ENCODE measurements around the gene LSM11.
"Not testable (repeated sequence)": the region's sequence is repeated elsewhere in the genome, so short reads cannot be mapped to it uniquely, and the experiment has no call there.

GRCh38 chr5:157726607-157727006, 16.9 kb upstream of the LSM11 start:
- not testable (repeated sequence) for TF ChIP-seq CTCF (IDR thresholded peaks at IDR 0.05; ENCODE audit: low read depth, low read length); EZH2phosphoT487 (IDR thresholded peaks at IDR 0.05; ENCODE audit: low read depth)

All from OCI-LY3 (cell line).